GM20431 (cell line): ENCODE results near the gene ITSN1.
"Not testable (repeated sequence)": the region's sequence is repeated elsewhere in the genome, so short reads cannot be mapped to it uniquely, and the experiment has no call there.

Experiments
- in situ Hi-C: fragments of 300-500 bp; cut with MseI, MboI; formaldehyde crosslinking; loops from one replicate; pipeline ENCODE4 v1.15.0; 2020; ENCODE audit warnings: low sequenced_read_pairs; ENCODE audit not compliant: unreplicated experiment

ITSN1 gene

DNA sequence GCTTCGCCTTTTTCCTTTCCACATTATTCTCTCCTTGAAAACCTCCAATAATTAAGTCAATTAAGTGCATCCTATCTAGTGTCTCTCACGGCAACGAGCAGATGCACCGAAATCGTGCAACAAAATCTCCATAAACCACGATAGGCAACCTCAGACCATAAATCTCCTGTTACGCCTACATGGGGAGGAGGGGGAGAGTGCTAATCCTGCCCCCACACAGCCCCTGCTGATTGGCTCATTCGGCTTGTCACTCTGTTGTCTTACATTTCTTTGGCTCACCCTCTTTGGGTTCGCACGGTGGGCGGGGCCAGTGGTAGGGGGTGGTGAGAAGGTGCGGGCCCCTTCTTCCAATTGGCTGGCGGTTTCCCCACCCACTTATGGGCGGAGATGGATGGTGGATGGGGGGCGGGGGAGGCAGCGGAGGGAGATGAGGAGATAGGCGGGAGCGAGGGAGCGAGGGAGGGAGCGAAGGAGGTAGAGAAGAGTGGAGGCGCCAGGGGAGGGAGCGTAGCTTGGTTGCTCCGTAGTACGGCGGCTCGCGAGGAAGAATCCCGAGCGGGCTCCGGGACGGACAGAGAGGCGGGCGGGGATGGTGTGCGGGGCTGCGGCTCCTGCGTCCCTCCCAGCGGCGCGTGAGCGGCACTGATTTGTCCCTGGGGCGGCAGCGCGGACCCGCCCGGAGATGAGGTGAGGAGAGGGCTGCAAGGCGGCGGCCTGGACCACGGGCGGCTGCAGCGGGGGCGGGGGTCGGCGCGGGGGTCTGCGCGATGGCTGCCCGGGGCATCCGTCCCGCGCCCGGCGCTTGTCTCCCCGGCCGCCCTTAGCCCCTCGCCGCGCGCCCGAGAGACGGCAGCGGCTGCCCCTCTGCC lies at the start of gene ITSN1:
Gene ITSN1 (plus strand): TSS at position 475 of the 869 bp plus-strand sequence. CDS start 76,328 bp downstream, outside the sequence.
- in situ Hi-C loops: no loop called here

DNA sequence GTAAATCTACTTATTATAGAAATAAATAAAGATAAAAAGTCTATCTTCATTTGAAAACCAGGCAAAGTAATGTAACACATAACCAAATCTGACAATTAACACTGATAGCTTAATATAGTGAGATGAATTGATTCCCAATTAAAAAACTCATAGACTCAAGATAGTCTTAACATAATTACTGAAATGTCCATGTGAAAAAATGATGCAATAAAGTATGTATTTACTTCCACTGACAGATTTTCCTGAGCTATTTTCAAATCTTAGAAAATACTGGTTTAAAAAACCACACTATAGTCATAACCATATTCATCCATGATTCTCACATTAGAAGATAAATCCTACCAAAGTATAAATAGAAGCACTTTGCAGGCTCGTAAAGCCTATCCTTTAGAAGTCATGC lies 44.2 kb upstream of the ITSN1 start:
- in situ Hi-C loops: no loop called here

DNA sequence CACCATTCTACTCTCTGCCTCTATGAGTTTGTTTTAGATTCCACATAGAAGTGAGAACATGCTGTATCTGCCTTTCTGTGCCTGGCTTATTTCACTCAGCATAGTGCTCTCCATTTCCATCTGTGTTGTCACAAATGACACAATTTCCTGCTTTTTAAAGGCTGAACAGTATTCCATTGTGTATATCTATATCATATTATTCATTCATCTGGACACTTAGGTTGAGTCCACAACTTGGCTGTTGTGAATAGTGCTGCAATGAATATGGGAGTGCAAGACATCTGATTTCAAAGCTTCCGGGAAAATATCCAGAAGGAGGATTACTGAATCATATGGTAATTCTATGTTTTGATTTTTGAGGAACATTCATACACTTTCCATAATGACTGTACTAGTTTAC lies 33.7 kb upstream of the ITSN1 start:
- in situ Hi-C loops: no loop called here

DNA sequence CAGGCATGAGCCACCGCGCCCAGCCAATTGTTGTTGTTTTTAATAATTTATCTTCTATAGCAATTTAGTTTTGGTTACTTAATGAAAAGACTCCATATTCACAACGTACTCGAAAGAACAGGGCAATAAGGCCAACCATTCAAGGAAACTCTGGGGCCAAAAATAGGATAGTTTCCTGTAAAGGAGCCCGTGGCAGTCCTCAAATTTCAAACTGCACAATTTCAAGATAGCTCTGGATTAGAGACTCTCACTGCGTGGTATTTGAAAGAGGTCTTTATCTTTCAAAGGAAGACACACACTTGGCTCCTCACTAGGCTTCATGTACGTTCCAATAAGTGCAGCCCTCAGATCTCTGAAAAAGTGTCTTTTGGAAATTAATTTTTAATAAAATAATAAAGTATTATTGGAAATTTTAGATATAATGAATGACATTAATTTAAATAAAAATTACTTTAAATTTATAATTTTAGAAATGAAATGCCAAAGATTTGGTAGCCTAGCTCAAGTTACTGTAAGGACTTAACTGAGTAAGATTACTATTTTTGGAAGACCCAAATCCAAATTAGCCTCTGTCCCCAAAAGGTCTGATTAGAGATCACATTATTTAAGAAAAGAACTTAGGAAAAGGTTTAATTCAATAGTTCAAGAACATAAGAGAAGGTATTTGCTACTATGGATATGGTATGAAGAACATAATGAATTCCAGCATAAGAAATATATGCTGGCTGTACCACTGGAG lies 31.1 kb upstream of the ITSN1 start:
- in situ Hi-C loops: no loop called here

DNA sequence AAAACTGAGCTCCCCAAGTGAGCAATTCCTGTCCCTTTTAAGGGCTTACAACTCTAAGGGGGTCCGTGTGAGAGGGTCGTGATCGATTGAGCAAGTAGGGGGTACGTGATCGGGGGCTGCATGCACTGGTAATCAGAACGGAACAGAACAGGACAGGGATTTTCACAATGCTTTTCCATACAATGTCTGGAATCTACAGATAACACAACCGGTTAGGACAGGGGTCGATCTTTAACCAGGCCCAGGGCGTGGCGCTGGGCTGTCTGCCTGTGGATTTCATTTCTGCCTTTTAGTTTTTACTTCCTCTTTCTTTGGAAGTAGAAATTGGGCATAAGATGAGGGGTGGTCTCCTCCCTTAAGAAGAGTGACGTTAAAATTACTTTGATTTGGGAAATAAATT lies 24.7 kb upstream of the ITSN1 start:
- in situ Hi-C loops: not testable (repeated sequence)

DNA sequence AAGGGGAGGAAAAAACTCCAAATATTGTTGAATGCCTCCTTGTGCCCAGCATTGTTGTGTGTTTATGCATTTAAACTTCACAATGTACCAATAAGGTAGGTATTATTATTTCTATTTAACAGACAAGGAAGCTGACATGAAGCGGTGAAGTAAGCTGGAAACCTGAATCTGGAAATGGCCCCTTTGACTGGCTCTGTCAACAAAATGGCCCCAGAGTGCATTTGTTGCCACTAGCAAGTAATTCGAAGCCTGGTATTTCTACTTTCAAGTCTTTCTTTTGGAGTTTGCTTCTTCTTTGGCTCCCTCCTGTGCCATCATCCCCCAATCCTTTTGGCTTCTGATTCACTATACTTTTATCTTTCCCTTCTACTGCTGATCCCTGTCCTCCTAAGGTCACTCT lies 23.9 kb upstream of the ITSN1 start:
- in situ Hi-C loops: no loop called here

DNA sequence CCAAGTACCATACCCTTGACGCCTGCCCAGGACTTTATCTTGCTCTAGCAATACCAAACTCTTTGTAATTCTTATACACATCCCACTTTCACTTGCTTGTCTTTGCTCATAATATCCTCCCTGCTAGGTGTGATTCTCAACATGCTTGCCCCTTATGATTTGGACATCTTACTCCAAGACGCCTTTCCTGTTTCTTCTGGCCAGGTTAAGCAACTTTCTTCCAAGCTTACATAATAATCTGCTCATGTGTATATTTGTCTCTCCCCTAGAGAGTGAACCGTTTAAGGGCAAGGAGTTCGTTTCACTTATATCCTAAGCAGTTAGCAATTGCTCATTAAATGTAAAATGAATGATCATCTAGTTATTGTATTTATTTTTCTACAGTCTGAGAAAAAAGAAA lies 22.6 kb upstream of the ITSN1 start:
- in situ Hi-C loops: no loop called here

DNA sequence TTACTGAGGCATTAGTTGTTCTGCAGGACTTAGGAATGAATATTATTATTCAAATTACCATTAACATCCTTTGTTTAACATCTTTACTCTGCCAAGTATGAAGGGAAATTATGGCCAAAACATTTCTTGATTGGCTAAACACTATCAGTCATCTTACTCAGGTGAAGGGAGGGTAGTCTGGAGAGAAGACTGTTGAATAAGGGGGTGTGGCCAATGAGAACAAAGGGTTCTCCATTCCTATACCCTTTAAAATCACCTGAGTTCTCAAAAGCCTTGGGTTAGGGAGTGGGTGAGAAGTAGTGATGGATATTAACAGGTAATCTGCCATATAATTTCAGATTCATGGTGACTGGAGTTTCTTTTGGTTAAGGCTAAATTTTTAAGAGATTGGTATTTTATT lies 20.0 kb upstream of the ITSN1 start:
- in situ Hi-C loops: no loop called here

DNA sequence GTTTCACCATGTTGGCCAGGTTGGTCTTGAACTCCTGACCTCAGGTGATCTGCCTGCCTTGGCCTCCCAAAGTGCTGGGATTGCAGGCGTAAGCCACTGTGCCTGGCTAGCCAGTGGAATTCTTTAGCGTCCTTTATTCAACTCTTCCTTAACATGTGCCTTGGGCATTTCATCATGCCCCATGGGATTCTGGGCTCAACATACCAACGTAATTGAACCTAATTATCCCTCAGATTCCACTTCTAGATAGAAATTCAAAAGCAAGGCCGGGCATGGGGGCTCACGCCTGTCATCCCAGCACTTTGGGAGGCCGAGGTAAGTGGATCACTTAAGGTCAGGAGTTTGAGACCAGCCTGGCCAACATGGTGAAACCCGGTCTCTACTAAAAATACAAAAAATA lies 16.1 kb upstream of the ITSN1 start:
- in situ Hi-C loops: not testable (repeated sequence)

DNA sequence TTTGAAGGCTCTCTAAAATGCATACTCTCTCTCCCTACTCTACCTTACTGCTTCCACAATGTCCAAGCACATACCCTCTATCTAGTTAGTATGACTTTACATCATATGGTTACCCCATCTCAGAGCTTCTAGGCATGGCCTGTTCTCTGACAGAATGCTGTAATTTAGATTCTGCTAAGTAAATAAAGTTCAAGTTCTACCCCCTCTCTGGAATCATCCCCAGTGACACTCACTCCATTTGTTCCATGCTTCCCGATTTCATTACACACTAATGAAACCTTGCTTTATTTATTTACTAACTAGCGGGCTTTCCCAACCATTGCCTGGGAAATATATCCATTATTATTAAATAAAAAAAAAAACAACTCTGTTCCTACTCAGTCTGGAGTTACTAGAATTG lies 8.0 kb upstream of the ITSN1 start:
- in situ Hi-C loops: no loop called here

DNA sequence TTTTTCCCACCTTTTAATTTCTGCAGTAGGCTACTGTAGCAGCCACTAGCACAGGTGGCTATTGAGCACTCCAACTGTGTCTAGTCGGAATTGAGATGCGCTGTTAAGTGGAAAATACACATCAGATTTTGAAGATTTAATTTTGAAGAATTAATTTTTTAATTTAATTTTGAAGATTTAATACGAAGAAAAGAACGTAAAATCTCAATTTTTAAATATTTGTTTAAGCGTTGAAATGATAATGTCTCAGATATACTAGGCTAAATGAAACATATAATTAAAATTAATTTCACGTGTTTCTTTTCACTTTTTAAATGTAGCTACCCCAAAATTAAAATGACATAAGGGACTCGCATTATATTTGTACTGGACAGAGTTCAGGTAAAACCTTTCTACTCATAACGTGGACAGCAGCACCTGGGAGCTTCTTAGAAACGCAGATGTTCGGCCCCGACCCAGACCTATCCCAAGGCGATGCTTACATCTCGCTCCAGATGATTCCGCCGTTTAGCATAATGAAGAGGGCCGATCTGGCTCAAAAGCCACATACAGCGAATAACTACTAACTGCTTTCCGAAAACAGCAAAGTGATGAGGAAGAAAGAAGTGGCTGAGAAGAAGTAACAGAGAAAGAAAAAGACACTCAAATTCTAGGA lies 1.5 kb upstream of the ITSN1 start:
- in situ Hi-C loops: no loop called here

DNA sequence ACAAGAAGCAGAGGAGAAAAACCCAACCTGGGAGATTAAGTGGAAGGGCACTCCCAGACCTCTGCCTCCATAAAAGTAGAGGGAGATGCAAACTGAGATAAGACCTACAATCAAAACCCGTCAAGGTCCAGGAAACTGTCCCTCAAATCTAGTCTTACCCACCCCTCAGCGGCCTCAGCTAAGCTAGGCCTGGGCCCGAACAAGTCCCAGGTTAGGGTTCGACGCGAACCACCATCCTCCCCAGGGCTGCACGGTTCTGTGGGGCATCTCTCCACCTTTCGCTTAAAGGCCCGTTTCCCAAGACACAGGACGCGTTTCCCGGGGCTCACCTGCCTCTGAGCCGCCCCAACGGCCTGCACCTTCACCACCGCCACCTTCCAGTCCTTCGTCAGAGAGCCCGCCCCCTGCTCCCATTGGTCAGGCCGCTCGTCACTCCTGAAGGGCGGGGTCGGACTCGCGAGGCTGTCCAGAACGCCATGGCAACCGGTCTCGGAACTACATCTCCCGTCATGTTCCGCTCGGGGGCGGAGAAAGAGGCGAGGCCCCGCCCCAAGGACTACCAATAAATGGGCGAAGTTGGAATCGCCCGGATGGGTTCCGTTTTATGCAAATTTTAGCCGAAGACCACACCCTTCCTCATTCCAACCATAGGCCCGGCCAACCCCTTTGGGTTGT lies 812 bp upstream of the ITSN1 start, which contains the start of gene CRYZL1:
Gene CRYZL1 (minus strand): TSS at position 390 of the 675 bp plus-strand sequence. CDS start 10,190 bp downstream, outside the sequence.
- in situ Hi-C loops: no loop called here

DNA sequence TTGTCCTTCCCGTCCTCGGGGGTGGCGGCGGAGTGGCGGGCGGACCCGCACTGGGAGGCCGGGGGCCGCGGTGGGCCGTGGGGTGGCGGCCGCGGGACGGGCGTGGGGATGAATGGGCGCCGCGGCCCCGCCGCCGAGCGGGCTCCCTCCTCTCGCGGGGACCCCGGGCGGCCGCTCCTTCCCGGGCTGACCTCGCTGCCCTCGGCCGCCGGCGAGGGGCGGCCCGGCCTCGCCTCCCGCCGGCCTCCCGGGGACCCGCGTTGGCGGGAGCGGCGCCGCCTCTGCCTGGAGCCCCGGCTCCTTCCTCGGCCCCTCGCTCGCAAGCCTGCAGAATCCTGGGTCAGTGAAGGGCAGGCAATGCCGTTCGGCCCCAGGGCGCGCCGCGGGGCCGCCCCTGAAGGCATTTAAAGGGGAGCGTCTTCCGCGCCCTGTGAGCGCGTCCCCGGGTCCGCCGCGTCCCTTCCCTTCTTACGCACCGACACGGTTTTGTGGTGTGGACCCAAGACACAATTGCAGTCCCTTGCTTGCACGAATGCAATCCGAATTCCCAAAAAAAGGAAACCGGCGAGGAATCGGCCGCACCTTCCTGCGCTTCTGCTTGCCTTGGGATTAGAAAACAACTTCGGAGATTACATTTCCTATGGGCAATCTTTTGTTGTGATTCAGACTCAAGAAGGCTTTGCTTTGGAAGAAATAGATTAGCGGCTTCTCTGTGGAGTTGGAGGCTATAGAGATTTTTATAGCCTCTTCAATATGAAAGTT lies 776 bp downstream of the ITSN1 start:
- in situ Hi-C loops: no loop called here

DNA sequence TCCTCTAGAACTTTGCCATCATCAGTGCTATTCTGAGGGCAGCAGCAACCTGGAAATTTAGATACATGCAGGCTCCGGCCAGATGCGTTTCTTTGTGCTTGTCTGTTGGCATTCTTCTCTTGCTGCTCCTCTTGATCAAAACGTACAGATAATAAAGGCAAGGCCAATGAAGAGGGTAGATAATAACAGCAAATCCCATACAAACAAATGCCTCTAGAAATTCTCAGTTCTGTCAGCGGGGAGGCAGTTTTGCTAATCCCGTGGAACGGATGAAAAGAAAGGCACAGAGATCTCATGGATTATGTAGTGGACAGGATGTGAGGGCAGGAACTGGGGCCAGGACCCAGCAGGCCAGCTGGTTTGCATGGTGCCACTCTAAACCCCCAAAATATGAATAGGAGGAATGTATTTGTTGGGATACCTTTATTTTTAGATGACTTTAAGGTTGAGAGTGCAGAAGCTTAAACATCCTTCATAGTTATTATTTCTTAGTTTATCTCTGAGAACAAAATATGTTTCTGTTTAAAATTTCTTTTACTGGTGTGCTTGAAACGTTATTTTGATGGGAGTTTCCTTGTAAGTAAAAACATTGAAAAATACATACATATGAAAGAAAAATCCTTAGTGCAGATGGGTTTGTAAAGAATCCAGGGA lies 1.5 kb downstream of the ITSN1 start:
- in situ Hi-C loops: no loop called here

DNA sequence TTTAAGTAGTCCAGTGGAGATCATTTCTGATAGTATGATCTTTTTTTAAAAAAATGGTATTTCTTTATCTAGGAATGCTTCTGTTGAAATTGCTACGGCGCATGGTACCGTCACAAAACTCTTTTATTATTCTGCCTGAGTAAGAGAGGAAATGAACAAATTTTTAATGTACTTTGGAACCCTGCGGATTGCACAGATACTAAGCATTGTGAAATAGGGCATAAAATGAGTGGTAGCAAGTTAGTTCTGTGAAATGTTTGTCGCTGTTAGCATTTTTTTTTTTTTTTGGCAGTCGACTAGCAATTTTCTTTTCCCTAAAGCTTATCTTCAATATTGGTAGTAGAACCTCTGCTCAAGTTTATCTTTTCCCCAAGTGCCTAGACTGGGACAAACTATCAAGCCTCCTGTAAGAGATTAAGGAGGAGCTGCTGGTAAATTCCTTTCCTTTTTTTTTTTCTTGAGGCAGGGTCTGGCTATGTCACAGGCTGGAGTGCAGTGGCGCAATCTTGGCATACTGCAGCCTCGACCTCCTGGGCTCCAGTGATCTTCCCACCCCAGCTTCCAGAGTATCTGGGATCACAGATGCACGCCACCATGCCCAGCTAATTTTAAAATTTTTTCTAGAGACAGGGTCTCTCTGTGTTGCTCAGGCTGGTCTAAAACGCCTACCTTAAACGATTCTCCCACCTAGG lies 2.2 kb downstream of the ITSN1 start:
- in situ Hi-C loops: no loop called here

DNA sequence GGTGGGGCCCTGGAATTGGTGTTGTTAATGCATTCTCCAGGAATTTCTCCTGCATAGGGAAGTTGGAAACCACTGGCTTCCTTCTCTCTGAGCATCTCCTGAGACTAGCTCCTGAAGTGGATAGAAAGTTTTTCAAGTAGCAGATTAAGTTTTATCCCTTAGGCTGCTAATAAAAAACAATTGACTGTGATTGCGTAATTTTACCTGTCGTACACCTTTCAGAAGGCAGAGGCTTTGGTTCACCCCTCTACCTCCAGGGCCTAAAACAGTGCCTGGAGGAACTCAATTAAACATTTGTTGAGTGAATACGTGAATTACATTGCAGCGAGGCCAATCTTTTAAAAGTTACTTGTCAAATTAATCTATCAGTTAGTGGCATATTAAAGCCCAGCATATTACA lies 3.4 kb downstream of the ITSN1 start:
- in situ Hi-C loops: no loop called here

DNA sequence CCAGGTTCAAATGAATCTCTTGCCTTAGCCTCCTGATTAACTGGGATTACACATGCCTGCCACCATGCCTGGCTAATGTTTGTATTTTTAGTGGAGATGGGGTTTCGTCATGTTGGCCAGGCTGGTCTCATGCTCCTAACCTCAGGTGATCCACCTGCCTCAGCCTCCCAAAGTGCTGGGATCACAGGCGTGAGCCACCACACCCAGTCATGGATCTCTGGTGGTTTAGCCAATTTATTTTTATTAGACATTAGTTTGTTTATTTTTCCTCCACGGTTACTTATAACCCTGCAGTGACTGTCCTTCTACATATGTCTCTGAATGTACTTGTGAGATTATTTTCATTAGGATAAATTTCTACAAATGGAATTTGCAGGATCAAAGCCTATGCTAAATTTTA lies 5.3 kb downstream of the ITSN1 start:
- in situ Hi-C loops: no loop called here

DNA sequence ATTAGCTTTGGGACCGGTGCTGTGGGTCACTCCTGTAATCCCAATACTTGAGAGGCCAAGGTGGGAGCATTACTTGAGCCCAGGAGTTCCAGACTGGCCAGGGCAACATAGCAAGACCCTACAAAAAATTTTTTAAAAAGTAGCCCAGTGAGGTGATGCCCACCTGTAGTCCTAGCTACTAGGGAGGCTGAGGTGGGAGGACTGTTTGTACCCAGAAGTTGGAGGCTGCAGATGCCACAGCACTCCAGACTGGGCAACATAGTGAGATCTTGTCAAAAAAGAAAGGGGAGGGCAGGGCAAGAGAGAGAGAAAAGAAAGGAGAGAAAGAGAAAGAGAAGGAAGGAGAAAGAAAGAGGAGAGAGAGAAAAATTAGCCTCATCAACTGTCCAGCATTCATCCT lies 6.3 kb downstream of the ITSN1 start:
- in situ Hi-C loops: no loop called here

DNA sequence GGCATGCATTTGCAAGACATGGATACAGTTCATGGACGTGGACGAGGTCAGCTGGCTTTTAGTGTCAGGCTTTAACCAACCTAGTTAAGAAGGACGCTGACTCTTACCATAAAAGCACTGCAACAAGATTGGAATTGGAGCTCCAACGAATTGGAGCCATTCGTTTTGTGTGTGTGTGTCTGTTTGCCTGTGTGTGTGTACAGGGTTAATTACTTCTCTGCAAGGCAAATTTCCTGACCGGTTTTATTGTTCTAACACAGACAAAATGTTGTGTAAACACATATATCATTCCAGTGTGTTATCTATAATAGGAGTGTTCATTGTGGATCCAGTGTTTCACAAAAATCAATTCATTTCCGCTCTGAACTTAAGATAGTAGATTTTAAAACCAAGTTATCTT lies 7.9 kb downstream of the ITSN1 start:
- in situ Hi-C loops: no loop called here
